HepG2 (cell line): ENCODE data around the gene TMEM253. TPM values are rescaled to one million over a fixed set of nuclear protein-coding genes. Genes with fewer than 3 reads are reported as not detected.
A peak's percentile ranks its signal among the peaks of the same experiment; 100 is the strongest.

Source experiments
- ATAC-seq: fragments of 200-7000 bp; cut with Tn5 transposase; 3 replicates; pipeline ENCODE4 v1.9.1; 2020; ENCODE audit warnings: mild to moderate bottlenecking, moderate library complexity
- BruUV-seq: library from RNA; stranded (reverse); fragments of 400-500 nt; replicated peaks from 2 replicates; lab custom pipeline; 2021; lab: Mats Ljungman, UMichigan
- CTCF ChIA-PET: fragments of 300-600 bp; formaldehyde crosslinking; extraction: SDS; loops from one replicate; lab custom pipeline; 2021; ENCODE audit warnings: low total read pairs, inconsistent platforms, low intra/inter-chr PET ratio; lab: Yijun Ruan, JAX
- POLR2A ChIA-PET: fragments of 350-600 bp; sonication (Branson Sonifier 250); formaldehyde crosslinking; loops from one replicate; lab custom pipeline; 2020; ENCODE audit warnings: antibody characterized with exemption, inconsistent platforms; lab: Yijun Ruan, JAX
- DNase-seq: peaks from one replicate; pipeline ENCODE4 v3.0.0-alpha.2; 2015; ENCODE audit warnings: low spot score
- FAIRE-seq: peaks from 3 replicates; lab custom pipeline; 2011; peaks lifted over from hg19 to GRCh38; lab: Jason Lieb, UNC
- H2AFZ ChIP-seq: one replicate; pipeline ENCODE4 v1.6.1; 2011; ENCODE audit warnings: low read length, inconsistent platforms
- H3K27ac ChIP-seq: fragments of 300-600 bp; 3 replicates; pipeline ENCODE4 v1.8.0; 2011; ENCODE audit warnings: mixed run types, mild to moderate bottlenecking, mixed read lengths, low read length, inconsistent platforms; ENCODE audit not compliant: insufficient read depth; ENCODE audit errors: extremely low read length
- H3K27me3 ChIP-seq, 2 experiments: fragments of 200-600 bp in 1 of 2; 2 replicates in 1 of 2; 3 replicates in 1 of 2; pipeline versions ENCODE4 v1.6.0 to v1.8.0; 2011; ENCODE audit warnings: low read length in 2 of 2, mild to moderate bottlenecking in 2 of 2, moderate library complexity in 2 of 2, inconsistent platforms in 1 of 2; ENCODE audit not compliant: insufficient read depth in 2 of 2, control insufficient read depth in 1 of 2
- H3K36me3 ChIP-seq, 2 experiments: fragments of 200-600 bp in 1 of 2; replicated peaks in 1 of 2; 2 replicates in 1 of 2; 3 replicates in 1 of 2; pipeline versions ENCODE4 v1.5.1 to v1.8.0; 2011; ENCODE audit warnings: low read length in 2 of 2, inconsistent platforms in 1 of 2; ENCODE audit not compliant: insufficient read depth in 2 of 2, control insufficient read depth in 1 of 2
- H3K4me1 ChIP-seq: 2 replicates; pipeline ENCODE4 v1.5.1; 2012; ENCODE audit warnings: low read length, inconsistent platforms; ENCODE audit not compliant: insufficient read depth
- H3K4me2 ChIP-seq: 2 replicates; pipeline ENCODE4 v1.6.0; 2011; ENCODE audit warnings: low read depth, low read length, inconsistent platforms
- H3K4me3 ChIP-seq, 3 experiments: fragments of 200-600 bp in 1 of 3; sonication (generic), shearing (Covaris generic) in 1 of 3; replicated peaks in 1 of 3; 2 replicates each; pipeline ENCODE4 v1.5.1; 2011 to 2016; ENCODE audit warnings: low read length in 3 of 3, inconsistent platforms in 2 of 3, low read depth in 2 of 3, mild to moderate bottlenecking in 2 of 3, control low read depth in 1 of 3, mixed read lengths in 1 of 3; ENCODE audit not compliant: insufficient read depth in 1 of 3
- H3K79me2 ChIP-seq: one replicate; pipeline ENCODE4 v1.6.1; 2011; ENCODE audit warnings: low read length, inconsistent platforms; ENCODE audit not compliant: insufficient read depth
- H3K9ac ChIP-seq: 2 replicates; pipeline ENCODE4 v1.6.0; 2011; ENCODE audit warnings: mild to moderate bottlenecking, low read depth, low read length, inconsistent platforms; ENCODE audit not compliant: insufficient read depth
- H3K9me3 ChIP-seq: 2 replicates; pipeline ENCODE4 v1.5.1; 2012; ENCODE audit warnings: mild to moderate bottlenecking, low read length
- H4K20me1 ChIP-seq: 2 replicates; pipeline ENCODE4 v1.6.0; 2011; ENCODE audit warnings: inconsistent platforms, mild to moderate bottlenecking, low read length, moderate library complexity; ENCODE audit not compliant: insufficient read depth
- ARID5B ChIP-seq: IDR thresholded peaks from 2 replicates; pipeline ENCODE4 v1.4.0; 2020; ENCODE audit warnings: mild to moderate bottlenecking, missing genetic modification reagents
- ATF6 ChIP-seq: sonication (generic); formaldehyde crosslinking; conservative IDR thresholded peaks from 2 replicates; pipeline ENCODE4 v1.4.0; 2020; ENCODE audit warnings: missing genetic modification reagents
- FOXC1 ChIP-seq: sonication (generic); formaldehyde crosslinking; IDR thresholded peaks from 2 replicates; pipeline ENCODE4 v1.8.0; 2022; ENCODE audit warnings: mild to moderate bottlenecking, missing genetic modification reagents, borderline replicate concordance
- HDAC6 ChIP-seq: fragments of 200-600 bp; sonication (generic); IDR thresholded peaks from 2 replicates; pipeline ENCODE4 v1.7.0; 2017; ENCODE audit warnings: mild to moderate bottlenecking, antibody characterized with exemption, low read length, low read depth
- HNF4A ChIP-seq: sonication (generic); formaldehyde crosslinking; IDR thresholded peaks from 2 replicates; pipeline ENCODE4 v1.4.0; 2020; ENCODE audit warnings: missing genetic modification reagents
- HOMEZ ChIP-seq: IDR thresholded peaks from 2 replicates; pipeline ENCODE4 v1.6.1; 2016; ENCODE audit warnings: low read depth
- MAF1 ChIP-seq: sonication (generic); formaldehyde crosslinking; IDR thresholded peaks from 2 replicates; pipeline ENCODE4 v1.5.0; 2020; ENCODE audit warnings: missing genetic modification reagents, borderline replicate concordance
- MAFG ChIP-seq: sonication (generic); formaldehyde crosslinking; IDR thresholded peaks from 2 replicates; pipeline ENCODE4 v1.5.1; 2020; ENCODE audit warnings: mild to moderate bottlenecking, missing genetic modification reagents
- NCOA2 ChIP-seq: sonication (generic); formaldehyde crosslinking; IDR thresholded peaks from 2 replicates; pipeline ENCODE4 v1.8.0; 2022; ENCODE audit warnings: inconsistent platforms
- NR2F6 ChIP-seq, 2 experiments: IDR thresholded peaks; 2 replicates each; pipeline ENCODE4 v1.6.1; 2016; ENCODE audit warnings: antibody characterized with exemption in 1 of 2, mild to moderate bottlenecking in 1 of 2
- SP4 ChIP-seq: sonication (generic); formaldehyde crosslinking; IDR thresholded peaks from 2 replicates; pipeline ENCODE4 v1.8.1; 2023; ENCODE audit warnings: mild to moderate bottlenecking, missing genetic modification reagents
- ZBTB7B ChIP-seq: sonication (generic); formaldehyde crosslinking; IDR thresholded peaks from 2 replicates; pipeline ENCODE4 v1.4.0; 2020; ENCODE audit warnings: missing genetic modification reagents
- ZC3H13 ChIP-seq: sonication (generic); formaldehyde crosslinking; IDR thresholded peaks from 2 replicates; pipeline ENCODE4 v1.8.1; 2023; ENCODE audit warnings: mild to moderate bottlenecking, missing genetic modification reagents, moderate library complexity
- ZFP41 ChIP-seq: sonication (generic); formaldehyde crosslinking; IDR thresholded peaks from 2 replicates; pipeline ENCODE4 v1.4.0; 2020; ENCODE audit warnings: mild to moderate bottlenecking, missing genetic modification reagents, borderline replicate concordance
- ZFX ChIP-seq: sonication (generic); formaldehyde crosslinking; IDR thresholded peaks from 2 replicates; pipeline ENCODE4 v1.4.0; 2020; ENCODE audit warnings: mild to moderate bottlenecking, low read depth, missing genetic modification reagents, moderate library complexity
- ZNF317 ChIP-seq: sonication (generic); formaldehyde crosslinking; IDR thresholded peaks from 2 replicates; pipeline ENCODE4 v1.5.0; 2020; ENCODE audit warnings: mild to moderate bottlenecking, missing genetic modification reagents
- ZNF605 ChIP-seq: sonication (generic); formaldehyde crosslinking; IDR thresholded peaks from 2 replicates; pipeline ENCODE4 v1.8.0; 2022; ENCODE audit warnings: mild to moderate bottlenecking, missing genetic modification reagents
- ZSCAN22 ChIP-seq: sonication (generic); formaldehyde crosslinking; IDR thresholded peaks from 2 replicates; pipeline ENCODE4 v1.4.0; 2020; ENCODE audit warnings: mild to moderate bottlenecking, missing genetic modification reagents
- WGBS: methylation state at CpG from one replicate; pipeline ENCODE4 v1.1.6; 2017; ENCODE audit warnings: low lambda C conversion rate; 5-methylcytosine and 5-hydroxymethylcytosine counted together
- in situ Hi-C: cut with HindIII; loops from 2 replicates; pipeline ENCODE4 v1.10.0; 2017; ENCODE audit warnings: low pct_unique_long_range_greater_than_20kb; ENCODE audit not compliant: extremely low pct_ligation_motif_present
- intact Hi-C: fragments of 100-400 bp; cut with micrococcal nuclease; formaldehyde crosslinking; loops from one replicate; pipeline ENCODE4 v1.10.0; 2022; ENCODE audit not compliant: unreplicated experiment
- polyA plus RNA-seq, 8 experiments: library from polyadenylated mRNA; depleted of rRNA in 3 of 8; stranded (reverse) in 7 of 8; unstranded in 1 of 8; fragments of >200 nt; fragmentation: Illumina TruSeq in 4 of 8; extraction: Trizol in 4 of 8; gene quantifications; 2 replicates each; pipeline versions ENCODE4 v1.2.1 to v1.2.3, GENCODE V29; 2011 to 2016; ENCODE audit warnings: low read depth in 4 of 8, missing spikeins in 1 of 8, mixed read lengths in 1 of 8; ENCODE audit not compliant: insufficient read depth in 1 of 8
- total RNA-seq, 5 experiments: library from RNA; depleted of rRNA; stranded (reverse); fragments of >200 nt; fragmentation: Illumina TruSeq; extraction: Trizol; gene quantifications; 2 replicates each; pipeline ENCODE4 v1.2.3, GENCODE V29; 2016; ENCODE audit warnings: low read depth in 1 of 5

The TMEM253 gene
- total and polyA plus RNA-seq, 2 of the 13 experiments (the other 11 are each of a cell fraction or from before 2014, with no cell fraction given): 0.29 to 0.45 TPM

GRCh38 chr14:21075719-21076437 lies 25.0 kb upstream of the TMEM253 start:
- Histone ChIP-seq H3K4me3 (no peak overlapping the region), H3K36me3 (peaks cover 36 to 63% of the 10 kb centered on the region in 2 experiments)
- TF ChIP-seq ZFP41 (CRISPR knock-in tag): no peak
- 0 out of 2 replicates have a peak, but pooled peaks have one; percentile 42 for TF ChIP-seq NR2F6 (IDR thresholded peaks at IDR 0.05)
- TF ChIP-seq NR2F6 (CRISPR knock-in tag; IDR thresholded peaks at IDR 0.05): no peak
- no peak for TF ChIP-seq NCOA2 (CRISPR knock-in tag)
- no peak for TF ChIP-seq HOMEZ
- no peak for TF ChIP-seq ZSCAN22 (CRISPR knock-in tag)
- TF ChIP-seq HDAC6: no peak
- TF ChIP-seq MAFG: no peak
- no peak for TF ChIP-seq ZNF605 (CRISPR knock-in tag)
- TF ChIP-seq ZFX (CRISPR knock-in tag): no peak
- no peak for TF ChIP-seq ZC3H13 (CRISPR knock-in tag)
- no peak for TF ChIP-seq ATF6 (CRISPR knock-in tag)
- TF ChIP-seq HNF4A: peak; percentile 28; the same call in 1 of the 2 replicates
- no peak for TF ChIP-seq MAF1 (CRISPR knock-in tag)
- TF ChIP-seq SP4: no peak
- no peak for TF ChIP-seq FOXC1 (CRISPR knock-in tag)
- no peak for TF ChIP-seq ZNF317
- no peak for TF ChIP-seq ARID5B (CRISPR knock-in tag)
- no peak for TF ChIP-seq ZBTB7B

More at GRCh38 chr14:21075719-21076437, 25.0 kb upstream of the TMEM253 start:
- Histone ChIP-seq H3K4me1 (peaks cover 20% of the 10 kb centered on the region), H4K20me1 (no peaks in the 10 kb centered on the region), H3K9ac (no peak overlapping the region), H3K27ac (no peak overlapping the region), H3K79me2 (peaks cover 3% of the 10 kb centered on the region), H2AFZ (no peak overlapping the region), H3K4me2 (no peak overlapping the region), H3K27me3 (no peaks in the 10 kb centered on the region; a peak in 1 of 5 replicates), H3K9me3 (no peaks in the 10 kb centered on the region)
- FAIRE-seq (no peak), ATAC-seq (no peak), DNase-seq (no peak)
- ChIA-PET CTCF (no interaction called here), POLR2A (interaction anchor here (0.6 to 1.1 kb wide), 2 partner anchors 11 to 28 kb away, joined by 3 read pairs; no protein-coding TSS in a partner anchor)
- in situ Hi-C loops: no loop called here
- intact Hi-C loops: no loop called here
- no TSS peak for BruUV-seq
- WGBS: 86% methylated on average over 9 of the region's 9 CpGs
